Ovary (tissue), 9 donors: ENCODE data around the gene MAD1L1. TPM values are rescaled to one million over a fixed set of nuclear protein-coding genes. Genes with fewer than 3 reads are reported as not detected.
A peak's percentile ranks its signal among the peaks of the same experiment; 100 is the strongest.

Source experiments
- DNase-seq, 5 donors: peaks; one replicate each; pipeline ENCODE4 v3.0.0-alpha.2; 2019 to 2020
- H3K27ac ChIP-seq, 2 donors: fragments of 200-600 bp; one replicate each; pipeline versions ENCODE4 v1.5.1 to v1.8.0; 2019 to 2022
- H3K27me3 ChIP-seq: fragments of 200-600 bp; one replicate; pipeline ENCODE4 v1.8.0; 2022
- H3K36me3 ChIP-seq: fragments of 200-600 bp; sonication (generic); one replicate; pipeline ENCODE4 v1.5.1; 2019
- H3K4me1 ChIP-seq: one replicate; pipeline ENCODE4 v1.8.1; 2013; ENCODE audit warnings: mild to moderate bottlenecking, moderate library complexity; ENCODE audit not compliant: insufficient read depth
- H3K4me3 ChIP-seq: fragments of 200-600 bp; sonication (generic); one replicate; pipeline ENCODE4 v1.5.1; 2017
- H3K9me3 ChIP-seq, 2 donors: fragments of 200-600 bp in 1 of 2; sonication (generic) in 1 of 2; one replicate each; pipeline versions ENCODE4 v1.5.1 to v1.8.1; 2013 to 2019; ENCODE audit warnings: mild to moderate bottlenecking in 1 of 2, moderate library complexity in 1 of 2
- EP300 ChIP-seq: sonication (generic); formaldehyde crosslinking; IDR thresholded peaks from one replicate; pipeline ENCODE4 v1.6.1; 2017; ENCODE audit warnings: antibody characterized with exemption
- POLR2A ChIP-seq: fragments of 450-650 bp; IDR thresholded peaks from one replicate; pipeline ENCODE4 v1.6.1; 2017; ENCODE audit warnings: antibody characterized with exemption, mild to moderate bottlenecking, moderate library complexity
- WGBS, 3 donors: extraction: QIAGEN DNeasy Blood & Tissue Kit in 1 of 3; methylation state at CpG; one replicate each; pipeline versions ENCODE4 v1.1.5 to v1.1.7; 2013 to 2017; 5-methylcytosine and 5-hydroxymethylcytosine counted together
- intact Hi-C, 4 donors: fragments of 100-400 bp; cut with DNase I; formaldehyde crosslinking; loops; one replicate each; pipeline versions ENCODE4 v1.11.0 to v1.15.1; 2022 to 2023
- polyA plus RNA-seq, 2 donors: library from polyadenylated mRNA; stranded (reverse); fragments of 200-250 nt in 1 of 2; fragments of 350-450 nt in 1 of 2; fragmentation: Illumina TruSeq in 1 of 2; extraction: RNeasy Lipid Tissue Mini Kit (QIAGEN cat#74804) in 1 of 2; gene quantifications; one replicate each; pipeline ENCODE4 v1.2.3, GENCODE V29; 2013 to 2014
- total RNA-seq, 7 donors: library from RNA; depleted of rRNA in 2 of 7; stranded (reverse); fragments of >200 nt in 2 of 7; fragmentation: NEBNext Ultra II Directional in 3 of 7; extraction: Animal tissue kit (Norgen Biotek cat#: 25700) in 3 of 7; gene quantifications; one replicate each; pipeline versions ENCODE4 v1.1.0 to v1.2.4, GENCODE V29; 2016 to 2023
- TF ChIP-seq, protein P1 (sequence below), 3 donors: fragments of 450-650 bp in 2 of 3; fragments of 200-600 bp in 1 of 3; IDR thresholded peaks; one replicate each; pipeline versions ENCODE4 v1.5.1 to v1.8.0; 2016 to 2022; ENCODE audit warnings: antibody characterized with exemption in 3 of 3, mild to moderate bottlenecking in 1 of 3
- donor health status: DM: no; HTN: no; CAD: no; lungs with moderate emphysema.
- donor health status: DM: no; HTN: no; CAD: no.
- donor health status: Bipolar disorder and iron deficiency.
- donor health status: DM: yes; HTN: yes; CAD: no.
- donor health status: DM: no; HTN: no; CAD: no.
- donor health status: DM: yes; HTN: yes; CAD: no.

The MAD1L1 gene
- total and polyA plus RNA-seq, 9 donors: 5.9 to 36.6 (median 22.8) TPM

DNA sequence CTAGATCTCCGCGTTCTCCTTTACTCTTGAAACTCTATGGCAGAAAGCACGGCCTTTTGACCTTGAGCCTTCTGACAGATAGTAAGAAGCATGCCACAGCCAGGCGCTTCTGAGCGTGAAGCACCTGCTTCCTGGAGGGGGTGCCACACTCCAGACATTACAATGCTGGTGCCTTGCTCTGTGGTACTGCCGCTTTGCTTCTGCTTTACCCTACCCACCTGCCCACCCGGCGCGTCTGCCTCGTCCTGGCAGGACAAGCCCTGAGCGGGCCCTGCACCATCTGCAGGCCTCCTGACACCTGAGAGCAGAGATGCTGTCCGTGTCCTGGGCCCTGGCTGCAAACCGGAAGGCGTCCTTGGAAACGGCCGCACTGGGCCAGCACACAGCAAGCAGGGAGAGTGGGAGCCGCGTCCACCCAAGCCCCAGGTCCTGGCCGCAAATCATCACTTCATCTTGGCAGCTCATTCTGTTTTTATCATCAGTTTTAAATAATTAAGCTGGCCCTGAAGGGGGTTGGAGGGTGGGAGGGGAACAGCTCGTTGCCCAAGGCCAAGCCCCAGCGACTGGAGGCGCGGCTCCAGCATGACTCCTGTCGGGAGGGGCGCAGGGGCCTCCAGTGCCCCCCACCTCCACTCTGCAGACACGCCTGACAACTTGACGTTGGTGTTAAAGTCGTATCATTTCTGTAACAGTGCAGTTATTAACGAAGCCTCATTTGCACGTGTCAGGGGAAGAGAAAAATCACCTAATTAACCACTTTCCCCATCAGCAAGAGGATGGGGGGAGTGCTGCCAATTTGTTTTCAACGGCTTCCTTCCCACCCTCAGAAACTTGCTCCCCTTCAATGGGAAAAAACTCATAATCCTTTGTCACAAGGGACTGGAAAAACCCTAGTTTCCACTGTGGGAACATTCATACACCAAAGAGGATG is 132.2 kb downstream of the MAD1L1 start:
- H3K4me3 ChIP-seq: no peak overlapping the region
- H3K36me3 ChIP-seq: no peaks in the 10 kb centered on the region
- intact Hi-C loops: loop anchor here in 3 of 4 donors (5.0 to 10.0 kb wide), 2 partner anchors 104 to 107 kb away; no protein-coding TSS in a partner anchor
- WGBS, 3 donors: 33 to 44% (median 35%) methylated on average over 27 to 31 of the region's 31 CpGs
- no peaks in the 10 kb centered on the region for H3K27me3 ChIP-seq
- H3K9me3 ChIP-seq: no peaks in the 10 kb centered on the region
- DNase-seq: peak in 1 of 5 donors; percentile 51
- H3K4me1 ChIP-seq: peaks cover 21% of the 10 kb centered on the region
- H3K27ac ChIP-seq: no peak overlapping the region
- no peak for TF ChIP-seq POLR2A
- no peak for TF ChIP-seq EP300
- TF ChIP-seq, protein P1, sequence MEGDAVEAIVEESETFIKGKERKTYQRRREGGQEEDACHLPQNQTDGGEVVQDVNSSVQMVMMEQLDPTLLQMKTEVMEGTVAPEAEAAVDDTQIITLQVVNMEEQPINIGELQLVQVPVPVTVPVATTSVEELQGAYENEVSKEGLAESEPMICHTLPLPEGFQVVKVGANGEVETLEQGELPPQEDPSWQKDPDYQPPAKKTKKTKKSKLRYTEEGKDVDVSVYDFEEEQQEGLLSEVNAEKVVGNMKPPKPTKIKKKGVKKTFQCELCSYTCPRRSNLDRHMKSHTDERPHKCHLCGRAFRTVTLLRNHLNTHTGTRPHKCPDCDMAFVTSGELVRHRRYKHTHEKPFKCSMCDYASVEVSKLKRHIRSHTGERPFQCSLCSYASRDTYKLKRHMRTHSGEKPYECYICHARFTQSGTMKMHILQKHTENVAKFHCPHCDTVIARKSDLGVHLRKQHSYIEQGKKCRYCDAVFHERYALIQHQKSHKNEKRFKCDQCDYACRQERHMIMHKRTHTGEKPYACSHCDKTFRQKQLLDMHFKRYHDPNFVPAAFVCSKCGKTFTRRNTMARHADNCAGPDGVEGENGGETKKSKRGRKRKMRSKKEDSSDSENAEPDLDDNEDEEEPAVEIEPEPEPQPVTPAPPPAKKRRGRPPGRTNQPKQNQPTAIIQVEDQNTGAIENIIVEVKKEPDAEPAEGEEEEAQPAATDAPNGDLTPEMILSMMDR (IDR thresholded peaks at IDR 0.05): no peak

DNA sequence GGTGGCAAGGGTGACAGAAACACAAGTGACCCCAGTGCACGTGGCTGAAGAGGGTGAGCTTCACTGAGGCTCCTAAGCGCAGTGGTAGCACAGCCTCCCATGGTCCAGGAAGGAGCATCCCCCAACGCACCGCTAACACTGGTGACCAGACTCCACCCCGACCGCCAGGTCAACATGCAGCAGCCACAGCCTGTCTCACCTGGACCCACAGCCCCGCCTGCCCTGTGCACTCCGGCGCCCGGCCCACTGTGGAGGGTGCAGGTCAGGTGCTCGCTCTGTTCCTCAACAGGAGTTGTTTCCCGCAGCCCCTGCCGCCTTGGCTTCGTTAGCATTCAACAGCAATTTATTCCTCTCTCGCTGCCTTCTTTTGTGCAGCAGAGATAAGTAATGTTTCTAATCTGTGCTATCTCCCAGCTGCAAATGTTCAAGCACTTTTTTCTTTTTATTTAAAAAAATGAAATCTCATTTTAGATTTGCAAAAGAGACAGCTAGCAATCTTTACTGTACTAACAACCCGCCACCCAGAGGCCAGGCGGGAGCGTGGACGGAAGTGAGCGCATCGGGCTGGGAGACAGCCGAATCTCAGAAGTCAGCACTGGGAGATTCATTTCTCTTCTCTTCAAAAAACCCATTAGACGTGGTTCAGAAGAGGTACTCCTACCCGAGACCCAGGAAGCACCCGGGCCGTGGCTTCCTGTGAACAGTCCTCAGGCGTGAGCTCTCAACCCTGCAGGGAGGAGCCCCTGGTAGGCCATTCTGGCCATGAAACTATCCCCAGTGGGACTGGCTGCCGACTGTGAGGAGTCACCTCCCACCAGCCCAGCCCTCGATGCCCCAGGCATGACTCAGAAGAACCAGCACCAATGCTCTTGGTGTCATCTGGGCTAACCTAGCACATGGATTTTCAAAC is 133.4 kb downstream of the MAD1L1 start:
- WGBS, 3 donors: 85 to 93% (median 89%) methylated on average over 29 of the region's 29 CpGs
- Histone ChIP-seq H3K4me1 (peaks cover 14% of the 10 kb centered on the region), H3K36me3 (no peaks in the 10 kb centered on the region), H3K9me3 (no peaks in the 10 kb centered on the region), H3K27ac (no peak overlapping the region), H3K27me3 (no peaks in the 10 kb centered on the region), H3K4me3 (no peak overlapping the region)
- DNase-seq: peak in 1 of 5 donors; percentile 27
- TF ChIP-seq, protein P1 (IDR thresholded peaks at IDR 0.05): no peak
- no peak for TF ChIP-seq EP300
- no peak for TF ChIP-seq POLR2A
- intact Hi-C loops: no loop called here

DNA sequence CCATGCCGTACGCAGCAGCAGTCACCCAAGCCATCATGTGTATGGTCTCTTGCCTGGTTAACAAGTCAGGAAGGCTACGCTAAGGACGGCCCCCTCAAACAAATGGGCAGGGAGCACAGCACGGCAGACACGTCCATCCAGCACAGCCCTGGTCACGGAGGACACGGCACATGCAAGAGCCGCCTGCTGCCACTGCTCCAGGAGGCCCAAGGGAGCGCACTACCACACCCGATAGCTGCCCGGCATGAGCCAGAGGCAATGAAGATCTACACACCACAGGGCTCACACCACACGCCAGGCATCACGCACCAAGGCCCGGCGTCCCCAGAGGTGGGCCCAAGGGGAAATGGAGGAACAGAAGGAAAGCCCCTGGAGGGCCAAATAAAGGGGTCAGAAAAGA is 134.2 kb downstream of the MAD1L1 start:
- intact Hi-C loops: no loop called here
- DNase-seq: peak in 1 of 5 donors; percentile 25
- Histone ChIP-seq H3K27me3 (no peaks in the 10 kb centered on the region), H3K27ac (no peak overlapping the region), H3K9me3 (no peaks in the 10 kb centered on the region), H3K4me3 (no peak overlapping the region), H3K36me3 (no peaks in the 10 kb centered on the region), H3K4me1 (peaks cover 12% of the 10 kb centered on the region)
- WGBS, 3 donors: 94 to 97% (median 95%) methylated on average over 16 of the region's 16 CpGs
- TF ChIP-seq EP300: no peak
- TF ChIP-seq, protein P1 (IDR thresholded peaks at IDR 0.05): no peak
- no peak for TF ChIP-seq POLR2A

DNA sequence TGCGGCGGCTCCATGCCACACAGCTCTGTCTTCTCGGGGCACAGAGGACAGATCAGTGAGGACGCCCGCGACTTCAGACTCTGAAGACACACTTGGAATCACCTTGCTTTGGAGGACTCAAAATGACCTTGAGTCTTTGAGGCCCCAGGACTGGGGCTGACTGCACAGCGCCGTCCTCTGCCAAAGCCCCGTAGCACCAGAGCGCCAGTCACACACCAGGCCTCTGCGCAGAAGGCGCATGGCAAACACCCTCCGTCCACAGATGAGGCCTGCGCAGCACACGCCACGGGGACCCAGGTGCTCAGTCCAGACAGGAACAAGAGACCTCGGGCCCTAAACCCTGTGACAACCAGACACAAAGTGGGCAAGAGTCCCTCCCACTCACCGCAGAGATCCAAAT is 134.7 kb downstream of the MAD1L1 start:
- Histone ChIP-seq H3K4me3 (no peak overlapping the region), H3K36me3 (no peaks in the 10 kb centered on the region), H3K27me3 (no peaks in the 10 kb centered on the region), H3K9me3 (no peaks in the 10 kb centered on the region), H3K4me1 (peaks cover 7% of the 10 kb centered on the region), H3K27ac (no peak overlapping the region)
- intact Hi-C loops: no loop called here
- peak in 1 of 5 donors; percentile 23 for DNase-seq
- WGBS, 3 donors: 96 to 97% (median 96%) methylated on average over 18 of the region's 18 CpGs
- TF ChIP-seq, protein P1 (IDR thresholded peaks at IDR 0.05): no peak
- TF ChIP-seq POLR2A: no peak
- no peak for TF ChIP-seq EP300
